SU-DHL-6 (cell line): ENCODE results near the gene EIF3K.

Source experiments
- H2AFZ ChIP-seq: fragments of 200-600 bp; sonication (generic); 2 replicates; pipeline ENCODE4 v1.6.1; 2014; ENCODE audit warnings: low read depth, mild to moderate bottlenecking, moderate library complexity, mixed read lengths, antibody characterized with exemption, low read length; ENCODE audit not compliant: severe bottlenecking
- H3F3A ChIP-seq: fragments of 200-600 bp; shearing (Covaris generic); 2 replicates; pipeline ENCODE4 v1.6.0; 2016; ENCODE audit warnings: antibody characterized with exemption, mild to moderate bottlenecking; ENCODE audit not compliant: insufficient read depth
- H3K27ac ChIP-seq: fragments of 200-600 bp; sonication (generic); 2 replicates; pipeline ENCODE4 v1.5.1; 2016; ENCODE audit warnings: low read depth, mild to moderate bottlenecking, low read length, moderate library complexity, mixed read lengths
- H3K27me3 ChIP-seq: fragments of 200-600 bp; sonication (generic), shearing (Covaris generic); 2 replicates; pipeline ENCODE4 v1.6.0; 2014; ENCODE audit warnings: mild to moderate bottlenecking, low read length
- H3K36me3 ChIP-seq: fragments of 200-600 bp; sonication (generic); 2 replicates; pipeline ENCODE4 v1.6.1; 2014; ENCODE audit warnings: mild to moderate bottlenecking, low read length, mixed read lengths
- H3K4me2 ChIP-seq: fragments of 300-600, 200-600 bp; shearing (Covaris generic), sonication (generic); 2 replicates; pipeline ENCODE4 v1.6.0; 2014; ENCODE audit warnings: low read length, low read depth, mild to moderate bottlenecking; ENCODE audit not compliant: poor library complexity, severe bottlenecking
- H3K4me3 ChIP-seq: fragments of 200-600 bp; sonication (generic); 2 replicates; pipeline ENCODE4 v1.5.1; 2014; ENCODE audit warnings: antibody characterized with exemption, low read length, mild to moderate bottlenecking, mixed read lengths; ENCODE audit not compliant: insufficient read depth, poor library complexity, severe bottlenecking
- H3K79me2 ChIP-seq: fragments of 200-600 bp; sonication (generic); 2 replicates; pipeline ENCODE4 v1.6.1; 2014; ENCODE audit warnings: mild to moderate bottlenecking, low read length, moderate library complexity; ENCODE audit not compliant: insufficient read depth
- H3K9ac ChIP-seq: fragments of 200-600 bp; sonication (generic); 2 replicates; pipeline ENCODE4 v1.7.0; 2014; ENCODE audit warnings: mild to moderate bottlenecking, low read length
- H3K9me2 ChIP-seq: fragments of 200-600 bp; sonication (generic); replicated peaks from 2 replicates; pipeline ENCODE4 v1.6.1; 2014; ENCODE audit warnings: low read length; ENCODE audit not compliant: insufficient read depth
- H3K9me3 ChIP-seq: fragments of 200-600 bp; sonication (generic); 2 replicates; pipeline ENCODE4 v1.6.1; 2014; ENCODE audit warnings: low read length, mixed read lengths; ENCODE audit not compliant: insufficient read depth
- H4K20me1 ChIP-seq: fragments of 200-600 bp; sonication (generic); 2 replicates; pipeline ENCODE4 v1.6.1; 2014; ENCODE audit warnings: low read depth, mild to moderate bottlenecking, antibody characterized with exemption, low read length, moderate library complexity, mixed read lengths
- EZH2phosphoT487 ChIP-seq: fragments of 200-600 bp; sonication (generic), shearing (Covaris generic); conservative IDR thresholded peaks from 2 replicates; pipeline ENCODE4 v1.6.1; 2018; ENCODE audit warnings: mild to moderate bottlenecking, antibody characterized with exemption, low read length, moderate library complexity, mixed read lengths
- TF ChIP-seq, protein P1 (sequence below): fragments of 200-600 bp; sonication (generic); IDR thresholded peaks from one replicate; pipeline ENCODE4 v1.5.1; 2017; ENCODE audit warnings: antibody characterized with exemption, mild to moderate bottlenecking, low read length, moderate library complexity; ENCODE audit not compliant: insufficient read depth, poor library complexity, severe bottlenecking

The EIF3K gene

DNA sequence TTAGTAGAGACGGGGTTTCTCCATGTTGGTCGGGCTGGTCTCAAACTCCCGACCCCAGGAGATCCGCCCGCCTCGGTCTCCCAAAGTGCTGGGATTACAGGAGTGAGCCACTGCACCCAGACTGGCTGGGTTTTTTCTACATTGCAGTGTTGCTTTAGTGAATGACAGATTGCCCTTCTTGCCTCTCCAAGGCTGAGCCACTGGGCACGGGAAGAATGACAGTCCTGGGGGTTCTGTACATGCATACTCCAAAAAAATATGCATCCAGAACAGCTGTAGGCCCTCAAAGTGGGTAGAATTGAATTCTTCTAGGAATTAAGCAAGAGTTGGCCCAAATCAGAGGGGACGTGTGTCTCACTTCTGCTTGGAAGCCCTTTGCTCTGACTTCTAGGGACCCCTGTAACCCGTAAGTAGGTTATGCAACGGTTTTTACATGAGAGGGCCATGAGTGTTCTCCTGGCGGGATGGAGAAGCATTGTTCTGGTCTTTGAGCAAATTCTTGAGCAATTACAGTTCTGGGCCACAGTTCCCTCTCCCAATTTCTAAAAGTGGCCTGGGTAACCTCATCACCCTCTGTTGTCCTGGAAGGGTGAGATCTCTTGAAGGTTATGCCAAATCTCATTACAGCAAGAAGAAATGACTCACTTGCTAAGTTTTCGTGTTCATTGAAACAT lies 32.1 kb downstream of the EIF3K start:
- TF ChIP-seq, protein P1, sequence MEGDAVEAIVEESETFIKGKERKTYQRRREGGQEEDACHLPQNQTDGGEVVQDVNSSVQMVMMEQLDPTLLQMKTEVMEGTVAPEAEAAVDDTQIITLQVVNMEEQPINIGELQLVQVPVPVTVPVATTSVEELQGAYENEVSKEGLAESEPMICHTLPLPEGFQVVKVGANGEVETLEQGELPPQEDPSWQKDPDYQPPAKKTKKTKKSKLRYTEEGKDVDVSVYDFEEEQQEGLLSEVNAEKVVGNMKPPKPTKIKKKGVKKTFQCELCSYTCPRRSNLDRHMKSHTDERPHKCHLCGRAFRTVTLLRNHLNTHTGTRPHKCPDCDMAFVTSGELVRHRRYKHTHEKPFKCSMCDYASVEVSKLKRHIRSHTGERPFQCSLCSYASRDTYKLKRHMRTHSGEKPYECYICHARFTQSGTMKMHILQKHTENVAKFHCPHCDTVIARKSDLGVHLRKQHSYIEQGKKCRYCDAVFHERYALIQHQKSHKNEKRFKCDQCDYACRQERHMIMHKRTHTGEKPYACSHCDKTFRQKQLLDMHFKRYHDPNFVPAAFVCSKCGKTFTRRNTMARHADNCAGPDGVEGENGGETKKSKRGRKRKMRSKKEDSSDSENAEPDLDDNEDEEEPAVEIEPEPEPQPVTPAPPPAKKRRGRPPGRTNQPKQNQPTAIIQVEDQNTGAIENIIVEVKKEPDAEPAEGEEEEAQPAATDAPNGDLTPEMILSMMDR: no peak
- TF ChIP-seq EZH2phosphoT487: no peak
- no peaks in the 10 kb centered on the region for H3K9me2 ChIP-seq
- no peak overlapping the region for H2AFZ ChIP-seq
- H3K79me2 ChIP-seq: peaks cover 85% of the 10 kb centered on the region
- no peak overlapping the region for H3K27ac ChIP-seq
- H3K4me2 ChIP-seq: no peak overlapping the region
- no peaks in the 10 kb centered on the region for H3K27me3 ChIP-seq
- H3K36me3 ChIP-seq: no peaks in the 10 kb centered on the region; the same call in 1 of the 2 replicates
- H3K4me3 ChIP-seq: no peak overlapping the region
- no peak overlapping the region for H3K9ac ChIP-seq
- no peaks in the 10 kb centered on the region for H3F3A ChIP-seq
- peaks cover 7% of the 10 kb centered on the region; the same call in 1 of the 2 replicates for H4K20me1 ChIP-seq
- H3K9me3 ChIP-seq: no peaks in the 10 kb centered on the region

DNA sequence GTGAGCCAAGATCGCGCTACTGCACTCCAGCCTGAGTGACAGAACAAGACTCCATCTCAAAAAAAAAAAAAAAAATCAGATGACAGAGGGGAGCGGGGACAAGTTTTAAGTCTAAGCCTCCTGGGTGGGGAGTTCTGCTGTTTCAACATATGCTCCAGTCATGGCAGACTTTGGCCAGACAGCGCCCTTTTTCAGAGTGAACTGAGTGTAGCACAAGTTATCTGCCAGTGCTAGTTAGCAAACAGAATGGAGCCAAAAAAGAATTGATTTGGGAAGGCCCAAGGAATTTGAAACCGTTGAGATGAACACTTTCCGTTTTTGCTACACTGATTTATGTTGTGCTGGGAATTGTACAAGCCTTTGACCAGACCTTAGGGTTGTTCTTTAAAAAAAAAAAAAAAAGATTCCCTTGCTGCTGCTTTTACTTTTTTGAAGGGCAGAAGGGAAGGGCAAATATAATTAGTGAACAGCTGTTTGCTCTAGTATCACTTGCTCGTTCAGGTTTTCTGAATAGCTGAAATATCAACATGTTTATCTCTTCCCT lies 34.1 kb downstream of the EIF3K start:
- Histone ChIP-seq H3F3A (no peaks in the 10 kb centered on the region), H3K4me3 (no peak overlapping the region), H3K27ac (no peak overlapping the region), H3K9me3 (no peaks in the 10 kb centered on the region), H3K27me3 (no peaks in the 10 kb centered on the region), H2AFZ (no peak overlapping the region), H3K9ac (no peak overlapping the region), H3K36me3 (no peaks in the 10 kb centered on the region; the same call in 1 of the 2 replicates), H3K9me2 (no peaks in the 10 kb centered on the region), H3K4me2 (no peak overlapping the region), H3K79me2 (peaks cover 100% of the 10 kb centered on the region), H4K20me1 (peaks cover 10% of the 10 kb centered on the region; the same call in 1 of the 2 replicates)
- TF ChIP-seq EZH2phosphoT487: no peak
- TF ChIP-seq, protein P1: no peak

GRCh38 chr19:38654628-38655055 lies 35.7 kb downstream of the EIF3K start:
- Histone ChIP-seq H3K27ac (no peak overlapping the region), H3K9me2 (no peaks in the 10 kb centered on the region), H3K9ac (no peak overlapping the region), H3K36me3 (no peaks in the 10 kb centered on the region; the same call in 1 of the 2 replicates), H3K27me3 (no peaks in the 10 kb centered on the region), H3F3A (no peaks in the 10 kb centered on the region), H3K4me3 (no peak overlapping the region), H4K20me1 (peaks cover 15% of the 10 kb centered on the region; the same call in 1 of the 2 replicates), H2AFZ (no peak overlapping the region), H3K9me3 (no peaks in the 10 kb centered on the region), H3K79me2 (peaks cover 100% of the 10 kb centered on the region), H3K4me2 (no peak overlapping the region)
- no peak for TF ChIP-seq EZH2phosphoT487
- TF ChIP-seq, protein P1: no peak
